ENCODE data around the gene CFDP1.
"Not testable (repeated sequence)": the region's sequence is repeated elsewhere in the genome, so short reads cannot be mapped to it uniquely, and the experiment has no call there.

Gene CFDP1

GRCh38 chr16:75433732-75434413, 570 bp upstream of the CFDP1 start:
- Histone ChIP-seq H3K27ac (ENCODE audit: low read depth, low read length) (peak overlapping the region; percentile 95), H3K36me3 (ENCODE audit: control insufficient read depth in 1 of 2, insufficient read depth in 2 of 2, low read length in 2 of 2) (no peaks in the 10 kb centered on the region), H3K27me3 (ENCODE audit: control insufficient read depth in 1 of 2, insufficient read depth in 2 of 2, low read length in 2 of 2) (no peaks in the 10 kb centered on the region), H3K9me3 (ENCODE audit: control insufficient read depth in 1 of 2, low read length in 2 of 2) (no peaks in the 10 kb centered on the region), H3K4me3 (ENCODE audit: low read depth in 1 of 2, low read length in 2 of 2) (peak overlapping the region; percentile 90 to 96), H3K4me1 (ENCODE audit: control insufficient read depth in 1 of 2, insufficient read depth in 2 of 2, low read length in 2 of 2) (peaks cover 10% of the 10 kb centered on the region in 2 donors), H3K9ac (ENCODE audit: low read depth in 1 of 2, low read length in 2 of 2) (peak overlapping the region; percentile 75 to 97)

GRCh38 chr16:75429621-75430403, 3.5 kb downstream of the CFDP1 start:
- Histone ChIP-seq H3K4me1 (ENCODE audit: control insufficient read depth in 1 of 2, insufficient read depth in 2 of 2, low read length in 2 of 2) (peaks cover 10% of the 10 kb centered on the region in 2 donors), H3K27me3 (ENCODE audit: control insufficient read depth in 1 of 2, insufficient read depth in 2 of 2, low read length in 2 of 2) (no peaks in the 10 kb centered on the region), H3K27ac (ENCODE audit: low read depth, low read length) (no peak overlapping the region)

GRCh38 chr16:75426524-75426923, 6.8 kb downstream of the CFDP1 start:
- H3K27ac ChIP-seq (ENCODE audit: low read depth, low read length); H3K4me1 ChIP-seq (ENCODE audit: control insufficient read depth in 1 of 2, insufficient read depth in 2 of 2, low read length in 2 of 2): not testable (repeated sequence)

More at GRCh38 chr16:75429621-75430403, 3.5 kb downstream of the CFDP1 start:
- H3K9me3 ChIP-seq (ENCODE audit: control insufficient read depth in 1 of 2, low read length in 2 of 2), result no peaks in the 10 kb centered on the region
- H3K4me3 ChIP-seq (ENCODE audit: low read depth in 1 of 2, low read length in 2 of 2), result no peak overlapping the region
- no peaks in the 10 kb centered on the region for H3K36me3 ChIP-seq (ENCODE audit: control insufficient read depth in 1 of 2, insufficient read depth in 2 of 2, low read length in 2 of 2)
- no peak overlapping the region for H3K9ac ChIP-seq (ENCODE audit: low read depth in 1 of 2, low read length in 2 of 2)

GRCh38 chr16:75424105-75424762, 9.1 kb downstream of the CFDP1 start:
- H3K4me1 ChIP-seq (ENCODE audit: control insufficient read depth in 1 of 2, insufficient read depth in 2 of 2, low read length in 2 of 2), result peaks cover 8 to 11% of the 10 kb centered on the region in 2 donors
- H3K36me3 ChIP-seq (ENCODE audit: control insufficient read depth in 1 of 2, insufficient read depth in 2 of 2, low read length in 2 of 2); H3K9me3 ChIP-seq (ENCODE audit: control insufficient read depth in 1 of 2, low read length in 2 of 2); H3K9ac ChIP-seq (ENCODE audit: low read depth in 1 of 2, low read length in 2 of 2); H3K27me3 ChIP-seq (ENCODE audit: control insufficient read depth in 1 of 2, insufficient read depth in 2 of 2, low read length in 2 of 2); H3K4me3 ChIP-seq (ENCODE audit: low read depth in 1 of 2, low read length in 2 of 2); H3K27ac ChIP-seq (ENCODE audit: low read depth, low read length): not testable (repeated sequence)

More at GRCh38 chr16:75426524-75426923, 6.8 kb downstream of the CFDP1 start:
- H3K4me3 ChIP-seq (ENCODE audit: low read depth in 1 of 2, low read length in 2 of 2); H3K36me3 ChIP-seq (ENCODE audit: control insufficient read depth in 1 of 2, insufficient read depth in 2 of 2, low read length in 2 of 2); H3K9ac ChIP-seq (ENCODE audit: low read depth in 1 of 2, low read length in 2 of 2); H3K9me3 ChIP-seq (ENCODE audit: control insufficient read depth in 1 of 2, low read length in 2 of 2); H3K27me3 ChIP-seq (ENCODE audit: control insufficient read depth in 1 of 2, insufficient read depth in 2 of 2, low read length in 2 of 2): not testable (repeated sequence)

GRCh38 chr16:75423723-75424104, 9.6 kb downstream of the CFDP1 start:
- Histone ChIP-seq H3K9me3 (ENCODE audit: control insufficient read depth in 1 of 2, low read length in 2 of 2) (no peaks in the 10 kb centered on the region), H3K9ac (ENCODE audit: low read depth in 1 of 2, low read length in 2 of 2) (no peak overlapping the region), H3K4me3 (ENCODE audit: low read depth in 1 of 2, low read length in 2 of 2) (no peak overlapping the region), H3K27ac (ENCODE audit: low read depth, low read length) (no peak overlapping the region), H3K4me1 (ENCODE audit: control insufficient read depth in 1 of 2, insufficient read depth in 2 of 2, low read length in 2 of 2) (peaks cover 8 to 11% of the 10 kb centered on the region in 2 donors), H3K27me3 (ENCODE audit: control insufficient read depth in 1 of 2, insufficient read depth in 2 of 2, low read length in 2 of 2) (no peaks in the 10 kb centered on the region), H3K36me3 (ENCODE audit: control insufficient read depth in 1 of 2, insufficient read depth in 2 of 2, low read length in 2 of 2) (no peaks in the 10 kb centered on the region)

- H3K27me3 ChIP-seq (ENCODE audit: control insufficient read depth in 1 of 2, insufficient read depth in 2 of 2, low read length in 2 of 2), result no peaks in the 10 kb centered on the region
- H3K36me3 ChIP-seq (ENCODE audit: control insufficient read depth in 1 of 2, insufficient read depth in 2 of 2, low read length in 2 of 2), result no peaks in the 10 kb centered on the region
- no peak overlapping the region for H3K4me3 ChIP-seq (ENCODE audit: low read depth in 1 of 2, low read length in 2 of 2)
- H3K9me3 ChIP-seq (ENCODE audit: control insufficient read depth in 1 of 2, low read length in 2 of 2), result no peaks in the 10 kb centered on the region
- H3K9ac ChIP-seq (ENCODE audit: low read depth in 1 of 2, low read length in 2 of 2), result peak overlapping the region in 1 of 2 donors; percentile 26
- H3K27ac ChIP-seq (ENCODE audit: low read depth, low read length), result no peak overlapping the region
- H3K4me1 ChIP-seq (ENCODE audit: control insufficient read depth in 1 of 2, insufficient read depth in 2 of 2, low read length in 2 of 2), result peaks cover 8 to 11% of the 10 kb centered on the region in 2 donors
These were observed 11.5 kb downstream of the CFDP1 start for GRCh38 chr16:75421820-75422126.

- Histone ChIP-seq H3K27ac (ENCODE audit: low read depth, low read length) (no peak overlapping the region), H3K9me3 (ENCODE audit: control insufficient read depth in 1 of 2, low read length in 2 of 2) (no peaks in the 10 kb centered on the region), H3K27me3 (ENCODE audit: control insufficient read depth in 1 of 2, insufficient read depth in 2 of 2, low read length in 2 of 2) (no peaks in the 10 kb centered on the region), H3K36me3 (ENCODE audit: control insufficient read depth in 1 of 2, insufficient read depth in 2 of 2, low read length in 2 of 2) (no peaks in the 10 kb centered on the region), H3K9ac (ENCODE audit: low read depth in 1 of 2, low read length in 2 of 2) (peak overlapping the region in 1 of 2 donors; percentile 26), H3K4me1 (ENCODE audit: control insufficient read depth in 1 of 2, insufficient read depth in 2 of 2, low read length in 2 of 2) (peaks cover 8 to 11% of the 10 kb centered on the region in 2 donors), H3K4me3 (ENCODE audit: low read depth in 1 of 2, low read length in 2 of 2) (peak overlapping the region; percentile 34 to 39)
These were observed 12.1 kb downstream of the CFDP1 start for GRCh38 chr16:75420987-75421819.

GRCh38 chr16:75416904-75417565, 16.3 kb downstream of the CFDP1 start:
- Histone ChIP-seq H3K4me1 (ENCODE audit: control insufficient read depth in 1 of 2, insufficient read depth in 2 of 2, low read length in 2 of 2) (peaks cover 8 to 11% of the 10 kb centered on the region in 2 donors), H3K4me3 (ENCODE audit: low read depth in 1 of 2, low read length in 2 of 2) (no peak overlapping the region), H3K9me3 (ENCODE audit: control insufficient read depth in 1 of 2, low read length in 2 of 2) (no peaks in the 10 kb centered on the region), H3K9ac (ENCODE audit: low read depth in 1 of 2, low read length in 2 of 2) (no peak overlapping the region), H3K36me3 (ENCODE audit: control insufficient read depth in 1 of 2, insufficient read depth in 2 of 2, low read length in 2 of 2) (peaks cover 3 to 7% of the 10 kb centered on the region in 2 donors), H3K27me3 (ENCODE audit: control insufficient read depth in 1 of 2, insufficient read depth in 2 of 2, low read length in 2 of 2) (no peaks in the 10 kb centered on the region), H3K27ac (ENCODE audit: low read depth, low read length) (no peak overlapping the region)

GRCh38 chr16:75415169-75415905, 18.0 kb downstream of the CFDP1 start:
- Histone ChIP-seq H3K27me3 (ENCODE audit: control insufficient read depth in 1 of 2, insufficient read depth in 2 of 2, low read length in 2 of 2) (no peaks in the 10 kb centered on the region), H3K9ac (ENCODE audit: low read depth in 1 of 2, low read length in 2 of 2) (no peak overlapping the region)

More at GRCh38 chr16:75415169-75415905, 18.0 kb downstream of the CFDP1 start:
- Histone ChIP-seq H3K4me1 (ENCODE audit: control insufficient read depth in 1 of 2, insufficient read depth in 2 of 2, low read length in 2 of 2) (no peaks in the 10 kb centered on the region), H3K9me3 (ENCODE audit: control insufficient read depth in 1 of 2, low read length in 2 of 2) (no peaks in the 10 kb centered on the region), H3K27ac (ENCODE audit: low read depth, low read length) (no peak overlapping the region), H3K4me3 (ENCODE audit: low read depth in 1 of 2, low read length in 2 of 2) (no peak overlapping the region), H3K36me3 (ENCODE audit: control insufficient read depth in 1 of 2, insufficient read depth in 2 of 2, low read length in 2 of 2) (peaks cover 11 to 19% of the 10 kb centered on the region in 2 donors)

Measured in duodenal mucosa (tissue), 2 donors.